ENCODE measurements around the gene TSFM.

Gene TSFM

GRCh38 chr12:57746025-57746424 is 36.6 kb upstream of the TSFM start:
- DNase-seq (ENCODE audit: low read depth) = no peak

GRCh38 chr12:57749061-57749460 is 33.5 kb upstream of the TSFM start:
- no peak for DNase-seq (ENCODE audit: low read depth)

GRCh38 chr12:57750561-57751431 is 31.8 kb upstream of the TSFM start:
- DNase-seq (ENCODE audit: low read depth) = no peak

- DNase-seq (ENCODE audit: low read depth) = no peak
Measured at GRCh38 chr12:57751432-57751787, 31.2 kb upstream of the TSFM start.

- peak; percentile 99 for DNase-seq (ENCODE audit: low read depth)
Measured at GRCh38 chr12:57751788-57752667, 30.6 kb upstream of the TSFM start, which contains the start of gene CDK4. Gene CDK4 (minus strand): TSS chr12:57752310. CDS start chr12:57751717, 593 bp downstream.

- no peak for DNase-seq (ENCODE audit: low read depth)
Measured at GRCh38 chr12:57752668-57753000, 30.0 kb upstream of the TSFM start.

- DNase-seq (ENCODE audit: low read depth) = no peak
Measured at GRCh38 chr12:57753756-57754337, 28.7 kb upstream of the TSFM start.

- DNase-seq (ENCODE audit: low read depth) = peak; percentile 83
Measured at GRCh38 chr12:57754411-57755193, 28.0 kb upstream of the TSFM start, which contains the start of gene MARCHF9. Gene MARCHF9 (plus strand): TSS chr12:57755103. CDS start chr12:57755529, 426 bp downstream.

GRCh38 chr12:57755194-57755453 is 27.5 kb upstream of the TSFM start:
- no peak for DNase-seq (ENCODE audit: low read depth)

GRCh38 chr12:57755454-57756372 is 26.9 kb upstream of the TSFM start:
- peak; percentile 27 for DNase-seq (ENCODE audit: low read depth)

- DNase-seq (ENCODE audit: low read depth) = peak; percentile 58
Measured at GRCh38 chr12:57756406-57757341, 25.9 kb upstream of the TSFM start.

- no peak for DNase-seq (ENCODE audit: low read depth)
Measured at GRCh38 chr12:57757771-57758170, 24.8 kb upstream of the TSFM start.

GRCh38 chr12:57758552-57759359 is 23.8 kb upstream of the TSFM start:
- DNase-seq (ENCODE audit: low read depth) = no peak

- DNase-seq (ENCODE audit: low read depth) = no peak
Measured at GRCh38 chr12:57759360-57759980, 23.1 kb upstream of the TSFM start.

GRCh38 chr12:57760347-57760982 is 22.1 kb upstream of the TSFM start:
- no peak for DNase-seq (ENCODE audit: low read depth)

GRCh38 chr12:57761391-57761998 is 21.1 kb upstream of the TSFM start:
- DNase-seq (ENCODE audit: low read depth) = no peak

- no peak for DNase-seq (ENCODE audit: low read depth)
Measured at GRCh38 chr12:57762463-57762862, 20.1 kb upstream of the TSFM start.
